Measurements from ENCODE around the gene SMC1B.

- TF ChIP-seq, protein P1, sequence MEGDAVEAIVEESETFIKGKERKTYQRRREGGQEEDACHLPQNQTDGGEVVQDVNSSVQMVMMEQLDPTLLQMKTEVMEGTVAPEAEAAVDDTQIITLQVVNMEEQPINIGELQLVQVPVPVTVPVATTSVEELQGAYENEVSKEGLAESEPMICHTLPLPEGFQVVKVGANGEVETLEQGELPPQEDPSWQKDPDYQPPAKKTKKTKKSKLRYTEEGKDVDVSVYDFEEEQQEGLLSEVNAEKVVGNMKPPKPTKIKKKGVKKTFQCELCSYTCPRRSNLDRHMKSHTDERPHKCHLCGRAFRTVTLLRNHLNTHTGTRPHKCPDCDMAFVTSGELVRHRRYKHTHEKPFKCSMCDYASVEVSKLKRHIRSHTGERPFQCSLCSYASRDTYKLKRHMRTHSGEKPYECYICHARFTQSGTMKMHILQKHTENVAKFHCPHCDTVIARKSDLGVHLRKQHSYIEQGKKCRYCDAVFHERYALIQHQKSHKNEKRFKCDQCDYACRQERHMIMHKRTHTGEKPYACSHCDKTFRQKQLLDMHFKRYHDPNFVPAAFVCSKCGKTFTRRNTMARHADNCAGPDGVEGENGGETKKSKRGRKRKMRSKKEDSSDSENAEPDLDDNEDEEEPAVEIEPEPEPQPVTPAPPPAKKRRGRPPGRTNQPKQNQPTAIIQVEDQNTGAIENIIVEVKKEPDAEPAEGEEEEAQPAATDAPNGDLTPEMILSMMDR (IDR thresholded peaks at IDR 0.05) = no peak
- TF ChIP-seq POLR2A (IDR thresholded peaks at IDR 0.05) = no peak
Measured at GRCh38 chr22:45318558-45319323, 94.7 kb downstream of the SMC1B start.

Measured in breast epithelium (tissue), 3 donors.